Measurements from ENCODE around the gene GIGYF2. TPM values are rescaled to one million over a fixed set of nuclear protein-coding genes. Genes with fewer than 3 reads are reported as not detected.

GIGYF2 gene
- total RNA-seq, 1 experiment from 2014 or later = 55.3 TPM

DNA sequence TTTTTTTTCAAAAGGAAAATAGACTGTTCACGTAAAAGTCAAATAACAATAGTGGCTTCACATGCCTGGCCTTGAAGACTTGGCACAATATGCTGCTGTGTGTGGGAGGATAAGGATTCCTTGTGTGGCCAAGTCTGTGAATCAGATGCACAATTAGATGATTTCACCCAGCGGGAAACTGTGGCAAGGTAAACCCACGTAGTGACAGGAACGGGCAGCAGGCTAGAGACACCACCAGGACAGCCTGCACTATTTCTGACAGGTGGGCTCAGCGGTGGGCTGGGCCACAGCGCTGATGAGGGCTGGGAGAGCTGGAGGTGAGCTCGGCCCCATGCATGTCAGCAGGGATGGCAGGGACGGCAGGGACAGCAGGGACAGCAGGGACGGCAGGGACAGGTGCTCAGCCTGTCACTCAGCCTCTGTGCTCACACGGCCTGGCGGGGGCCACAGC lies 194.5 kb downstream of the GIGYF2 start:
- H3K36me3 Mint-ChIP-seq (ENCODE audit: insufficient read depth in 1 of 3, low read depth in 3 of 3) = no peaks in the 10 kb centered on the region; a peak in 1 of 7 replicates
- H3K27ac ChIP-seq (ENCODE audit: insufficient read length, low read depth, low read length) = no peak overlapping the region
- no peak overlapping the region for H3K18ac ChIP-seq (ENCODE audit: insufficient read length, low read depth, low read length)
- no peaks in the 10 kb centered on the region for H3K79me1 ChIP-seq (ENCODE audit: insufficient read depth, low read depth, low read length, poor library complexity, severe bottlenecking)
- H3K9ac ChIP-seq (ENCODE audit: extremely low read depth, insufficient read length, low read length) = no peak overlapping the region
- no peak overlapping the region for H3K14ac ChIP-seq (ENCODE audit: insufficient read depth, low read length)
- peaks cover 54% of the 10 kb centered on the region for H3K27me3 Mint-ChIP-seq (ENCODE audit: low read depth)
- peaks cover 19 to 23% of the 10 kb centered on the region in 2 experiments for H3K4me1 Mint-ChIP-seq
- no peaks in the 10 kb centered on the region for H4K20me1 ChIP-seq (ENCODE audit: control insufficient read depth, insufficient read depth, insufficient read length)
- H3K79me2 ChIP-seq (ENCODE audit: insufficient read depth, low read length) = no peaks in the 10 kb centered on the region
- no peak overlapping the region; a peak in 1 of 5 replicates for H3K4me3 Mint-ChIP-seq
- TF ChIP-seq, protein P1, sequence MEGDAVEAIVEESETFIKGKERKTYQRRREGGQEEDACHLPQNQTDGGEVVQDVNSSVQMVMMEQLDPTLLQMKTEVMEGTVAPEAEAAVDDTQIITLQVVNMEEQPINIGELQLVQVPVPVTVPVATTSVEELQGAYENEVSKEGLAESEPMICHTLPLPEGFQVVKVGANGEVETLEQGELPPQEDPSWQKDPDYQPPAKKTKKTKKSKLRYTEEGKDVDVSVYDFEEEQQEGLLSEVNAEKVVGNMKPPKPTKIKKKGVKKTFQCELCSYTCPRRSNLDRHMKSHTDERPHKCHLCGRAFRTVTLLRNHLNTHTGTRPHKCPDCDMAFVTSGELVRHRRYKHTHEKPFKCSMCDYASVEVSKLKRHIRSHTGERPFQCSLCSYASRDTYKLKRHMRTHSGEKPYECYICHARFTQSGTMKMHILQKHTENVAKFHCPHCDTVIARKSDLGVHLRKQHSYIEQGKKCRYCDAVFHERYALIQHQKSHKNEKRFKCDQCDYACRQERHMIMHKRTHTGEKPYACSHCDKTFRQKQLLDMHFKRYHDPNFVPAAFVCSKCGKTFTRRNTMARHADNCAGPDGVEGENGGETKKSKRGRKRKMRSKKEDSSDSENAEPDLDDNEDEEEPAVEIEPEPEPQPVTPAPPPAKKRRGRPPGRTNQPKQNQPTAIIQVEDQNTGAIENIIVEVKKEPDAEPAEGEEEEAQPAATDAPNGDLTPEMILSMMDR (conservative IDR thresholded peaks at IDR 0.05) = no peak
- WGBS (ENCODE audit: extremely low coverage, insufficient read length, low lambda C conversion rate) = no CpG with 5 or more reads among the region's 11 CpGs
- H3K23me2 ChIP-seq (ENCODE audit: insufficient read length, low read depth, low read length, poor library complexity, severe bottlenecking) = no peaks in the 10 kb centered on the region
- no peaks in the 10 kb centered on the region for H3K27me3 ChIP-seq (ENCODE audit: insufficient read depth, low read length)
- no peak overlapping the region for H3K4ac ChIP-seq (ENCODE audit: low read depth, low read length)
- no peaks in the 10 kb centered on the region; the same call in 1 of the 2 replicates for H3K4me1 ChIP-seq (ENCODE audit: insufficient read depth, low read length)
- H3K23ac ChIP-seq (ENCODE audit: insufficient read length, low read depth, low read length) = no peak overlapping the region
- H3K27ac Mint-ChIP-seq = no peak overlapping the region
- H4K8ac ChIP-seq (replicated peaks; ENCODE audit: insufficient read length, low read depth, low read length) = no peak overlapping the region
- no peak overlapping the region for H2BK20ac ChIP-seq (ENCODE audit: low read depth, low read length, poor library complexity, severe bottlenecking)
- H2BK15ac ChIP-seq (ENCODE audit: low read depth, low read length) = no peak overlapping the region
- no peak overlapping the region for H2BK12ac ChIP-seq (ENCODE audit: insufficient read length, low read depth, low read length)
- H2AFZ ChIP-seq (ENCODE audit: low read length) = no peak overlapping the region
- no peak overlapping the region for H2AK5ac ChIP-seq (ENCODE audit: insufficient read length, low read length)
- no peak overlapping the region for H4K5ac ChIP-seq (ENCODE audit: insufficient read length, low read depth, low read length)
- no peak for DNase-seq
- no peak overlapping the region for H2BK5ac ChIP-seq (ENCODE audit: insufficient read length, low read length)
- no peak overlapping the region for H3K4me2 ChIP-seq (ENCODE audit: insufficient read depth, insufficient read length, low read length)
- no peak overlapping the region for H3T11ph ChIP-seq (ENCODE audit: low read length)
- H4K91ac ChIP-seq (ENCODE audit: insufficient read length, low read depth, low read length) = no peak overlapping the region
- peaks cover 0 to 2% of the 10 kb centered on the region in 2 experiments; a peak in 2 of 5 replicates for H3K9me3 Mint-ChIP-seq
- no peak overlapping the region for H2BK120ac ChIP-seq (ENCODE audit: low read depth, low read length, poor library complexity, severe bottlenecking)
- H3K56ac ChIP-seq (ENCODE audit: insufficient read length, low read depth, low read length) = no peak overlapping the region
- no peaks in the 10 kb centered on the region for H3K9me3 ChIP-seq (ENCODE audit: control insufficient read depth, low read depth, low read length)

Data from H9 (cell line).